GM19397 (cell line): ENCODE measurements around the gene B9D1.
A peak's percentile ranks its signal among the peaks of the same experiment; 100 is the strongest.

Experiments
- ATAC-seq: cut with Tn5 transposase; IDR thresholded peaks from one replicate; pipeline ENCODE4 v1.9.1; 2021; ENCODE audit warnings: mild to moderate bottlenecking, moderate library complexity; ENCODE audit not compliant: unreplicated experiment

The B9D1 gene

GRCh38 chr17:19341641-19342610 lies 20.6 kb downstream of the B9D1 start:
- no peak for ATAC-seq

- no peak for ATAC-seq
Observed at GRCh38 chr17:19341211-19341631, 21.3 kb downstream of the B9D1 start.

- no peak for ATAC-seq
Observed at GRCh38 chr17:19339341-19339815, 23.1 kb downstream of the B9D1 start.

GRCh38 chr17:19338031-19338990 lies 24.2 kb downstream of the B9D1 start:
- ATAC-seq: peak; percentile 63

- ATAC-seq: no peak
Observed at GRCh38 chr17:19337712-19338023, 24.9 kb downstream of the B9D1 start.

- ATAC-seq: no peak
Observed at GRCh38 chr17:19336938-19337711, 25.4 kb downstream of the B9D1 start.

- ATAC-seq: no peak
Observed at GRCh38 chr17:19335951-19336631, 26.4 kb downstream of the B9D1 start.

GRCh38 chr17:19334331-19334730 lies 28.2 kb downstream of the B9D1 start:
- ATAC-seq: no peak

GRCh38 chr17:19333736-19334290 lies 28.7 kb downstream of the B9D1 start:
- ATAC-seq: no peak

GRCh38 chr17:19333132-19333440 lies 29.4 kb downstream of the B9D1 start:
- no peak for ATAC-seq

GRCh38 chr17:19332371-19333131 lies 30.0 kb downstream of the B9D1 start:
- ATAC-seq: no peak

GRCh38 chr17:19331543-19332245 lies 30.8 kb downstream of the B9D1 start:
- ATAC-seq: no peak

- ATAC-seq: no peak
Observed at GRCh38 chr17:19331134-19331533, 31.4 kb downstream of the B9D1 start.

- ATAC-seq: no peak
Observed at GRCh38 chr17:19330271-19330670, 32.3 kb downstream of the B9D1 start.

- no peak for ATAC-seq
Observed at GRCh38 chr17:19329839-19330238, 32.7 kb downstream of the B9D1 start.

GRCh38 chr17:19329136-19329535 lies 33.4 kb downstream of the B9D1 start:
- ATAC-seq: no peak

GRCh38 chr17:19328441-19329061 lies 34.0 kb downstream of the B9D1 start:
- no peak for ATAC-seq
